HEK293 (cell line): ENCODE measurements around the gene WFDC12.

Experiments
- CTCF ChIA-PET: fragments of 350-600 bp; formaldehyde crosslinking; extraction: SDS; loops from one replicate; lab custom pipeline; 2021; ENCODE audit warnings: antibody characterized with exemption; lab: Yijun Ruan, JAX
- POLR2A ChIA-PET: fragments of 300-600 bp; formaldehyde crosslinking; extraction: SDS; loops from one replicate; lab custom pipeline; 2020; ENCODE audit warnings: antibody characterized with exemption, inconsistent platforms; lab: Yijun Ruan, JAX
- H3K27ac ChIP-seq: fragments of 200-500 bp; sonication (Bioruptor generic); 2 replicates; pipeline ENCODE4 v1.5.1; 2014; ENCODE audit warnings: low read depth, low read length, control low read depth, inconsistent platforms; ENCODE audit errors: extremely low read depth
- H3K36me3 ChIP-seq, 2 experiments: fragments of 200-500 bp in 1 of 2; sonication (Bioruptor generic) in 1 of 2; 1 replicate in 1 of 2; 2 replicates in 1 of 2; pipeline ENCODE4 v1.5.1; 2014 to 2017; ENCODE audit warnings: inconsistent platforms in 2 of 2, low read length in 2 of 2; ENCODE audit not compliant: control insufficient read depth in 2 of 2, insufficient read depth in 1 of 2
- H3K4me1 ChIP-seq: fragments of 200-500 bp; sonication (Bioruptor generic); 2 replicates; pipeline ENCODE4 v1.5.1; 2014; ENCODE audit warnings: mild to moderate bottlenecking, low read length, inconsistent platforms; ENCODE audit not compliant: control insufficient read depth, insufficient read depth
- H3K4me3 ChIP-seq: 2 replicates; pipeline ENCODE4 v1.5.1; 2011; ENCODE audit warnings: low read depth, mild to moderate bottlenecking, control low read depth, low read length, moderate library complexity
- H3K9me3 ChIP-seq: fragments of 200-500 bp; sonication (Bioruptor generic); 2 replicates; pipeline ENCODE4 v1.5.1; 2014; ENCODE audit warnings: low read depth, low read length, inconsistent platforms; ENCODE audit not compliant: control insufficient read depth, insufficient read depth
- YY1 ChIP-seq: fragments of 450-650 bp; formaldehyde crosslinking; IDR thresholded peaks from 2 replicates; pipeline ENCODE4 v1.5.1; 2018; ENCODE audit warnings: missing biosample characterization, missing genetic modification characterization
- ZFP69B ChIP-seq: fragments of 450-650 bp; formaldehyde crosslinking; IDR thresholded peaks from 2 replicates; pipeline ENCODE4 v1.5.1; 2016; ENCODE audit warnings: missing biosample characterization, missing genetic modification characterization
- ZNF174 ChIP-seq: fragments of 450-650 bp; formaldehyde crosslinking; IDR thresholded peaks from 2 replicates; pipeline ENCODE4 v1.5.0; 2017; ENCODE audit warnings: missing biosample characterization, mild to moderate bottlenecking, missing genetic modification characterization
- ZNF266 ChIP-seq: fragments of 450-650 bp; formaldehyde crosslinking; IDR thresholded peaks from 2 replicates; pipeline ENCODE4 v1.5.1; 2016; ENCODE audit warnings: missing biosample characterization, missing genetic modification characterization, low read depth
- ZNF48 ChIP-seq: fragments of 450-650 bp; formaldehyde crosslinking; IDR thresholded peaks from 2 replicates; pipeline ENCODE4 v1.5.1; 2016; ENCODE audit warnings: missing biosample characterization, missing genetic modification characterization
- ZNF529 ChIP-seq: fragments of 450-650 bp; formaldehyde crosslinking; IDR thresholded peaks from 2 replicates; pipeline ENCODE4 v1.5.1; 2017; ENCODE audit warnings: missing genetic modification characterization, missing biosample characterization; ENCODE audit not compliant: insufficient replicate concordance
- ZNF571 ChIP-seq: fragments of 450-650 bp; formaldehyde crosslinking; IDR thresholded peaks from 2 replicates; pipeline ENCODE4 v1.5.0; 2017; ENCODE audit warnings: missing biosample characterization, missing genetic modification characterization
- ZNF626 ChIP-seq: fragments of 450-650 bp; sonication (Bioruptor Pico); formaldehyde crosslinking; IDR thresholded peaks from 2 replicates; pipeline ENCODE4 v1.5.1; 2018; ENCODE audit warnings: missing biosample characterization, missing genetic modification characterization, inconsistent platforms
- ZNF776 ChIP-seq: fragments of 450-650 bp; formaldehyde crosslinking; IDR thresholded peaks from 2 replicates; pipeline ENCODE4 v1.5.0; 2017; ENCODE audit warnings: missing biosample characterization, missing genetic modification characterization, borderline replicate concordance
- TF ChIP-seq, protein P1 (sequence below): fragments of 450-650 bp; formaldehyde crosslinking; IDR thresholded peaks from 2 replicates; pipeline ENCODE4 v1.5.1; 2016; ENCODE audit warnings: missing biosample characterization, missing genetic modification characterization
- TF ChIP-seq, protein P2 (sequence below): fragments of 450-650 bp; formaldehyde crosslinking; IDR thresholded peaks from 2 replicates; pipeline ENCODE4 v1.5.1; 2016; ENCODE audit warnings: missing biosample characterization, missing genetic modification characterization
- TF ChIP-seq, protein P3 (sequence below): fragments of 450-650 bp; formaldehyde crosslinking; IDR thresholded peaks from 2 replicates; pipeline ENCODE4 v1.5.1; 2016; ENCODE audit warnings: missing biosample characterization, missing genetic modification characterization, borderline replicate concordance
- TF ChIP-seq, protein P4 (sequence below): fragments of 450-650 bp; IDR thresholded peaks from 2 replicates; pipeline ENCODE4 v1.5.1; 2018; ENCODE audit warnings: missing biosample characterization, missing genetic modification characterization
- TF ChIP-seq, protein P5 (sequence below): fragments of 450-650 bp; formaldehyde crosslinking; IDR thresholded peaks from 2 replicates; pipeline ENCODE4 v1.5.1; 2016; ENCODE audit warnings: missing biosample characterization, missing genetic modification characterization
- TF ChIP-seq, protein P6 (sequence below): fragments of 450-650 bp; formaldehyde crosslinking; IDR thresholded peaks from 2 replicates; pipeline ENCODE4 v1.5.1; 2016; ENCODE audit warnings: missing biosample characterization, missing genetic modification characterization
- TF ChIP-seq, protein P7 (sequence below): fragments of 450-650 bp; formaldehyde crosslinking; conservative IDR thresholded peaks from 2 replicates; pipeline ENCODE4 v1.5.1; 2016; ENCODE audit warnings: low read depth, missing biosample characterization, missing genetic modification characterization

Gene WFDC12, protein sequence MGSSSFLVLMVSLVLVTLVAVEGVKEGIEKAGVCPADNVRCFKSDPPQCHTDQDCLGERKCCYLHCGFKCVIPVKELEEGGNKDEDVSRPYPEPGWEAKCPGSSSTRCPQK

DNA sequence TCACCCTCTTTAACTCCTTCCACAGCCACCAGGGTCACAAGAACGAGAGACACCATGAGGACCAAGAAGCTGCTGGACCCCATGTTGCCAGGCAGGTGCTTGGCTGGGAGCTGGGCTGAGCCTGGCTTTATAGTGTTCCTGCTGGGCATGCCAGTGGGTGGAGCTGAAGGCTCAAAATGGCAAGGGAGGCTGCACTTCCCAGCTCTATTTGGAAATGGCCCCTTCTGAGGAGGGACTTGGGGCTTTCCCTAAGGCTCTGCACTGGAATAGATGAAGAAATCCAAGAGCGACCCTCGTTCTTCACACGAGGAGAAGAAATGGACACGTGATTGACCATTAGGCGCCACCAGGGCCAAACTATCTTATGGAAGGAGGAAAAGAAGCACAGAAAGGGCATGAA lies at the start of gene WFDC12:
WFDC12 (minus strand) TSS at position 101 of the 400 bp plus-strand sequence; CDS start at position 83, 18 bp downstream.
- POLR2A ChIA-PET, result no interaction called here
- Histone ChIP-seq H3K36me3 (no peaks in the 10 kb centered on the region), H3K4me1 (no peaks in the 10 kb centered on the region), H3K4me3 (no peak within 1 kb of the TSS), H3K27ac (no peak within 1 kb of the TSS), H3K9me3 (no peaks in the 10 kb centered on the region)
- CTCF ChIA-PET, result interaction anchor here (1.0 to 2.4 kb wide), 2 partner anchors 12 to 166 kb away, joined by 4 to 8 read pairs; no protein-coding TSS in a partner anchor
- no peak for TF ChIP-seq ZNF529 (tag by site-specific recombination)
- TF ChIP-seq ZNF571, result no peak
- TF ChIP-seq, protein P1, sequence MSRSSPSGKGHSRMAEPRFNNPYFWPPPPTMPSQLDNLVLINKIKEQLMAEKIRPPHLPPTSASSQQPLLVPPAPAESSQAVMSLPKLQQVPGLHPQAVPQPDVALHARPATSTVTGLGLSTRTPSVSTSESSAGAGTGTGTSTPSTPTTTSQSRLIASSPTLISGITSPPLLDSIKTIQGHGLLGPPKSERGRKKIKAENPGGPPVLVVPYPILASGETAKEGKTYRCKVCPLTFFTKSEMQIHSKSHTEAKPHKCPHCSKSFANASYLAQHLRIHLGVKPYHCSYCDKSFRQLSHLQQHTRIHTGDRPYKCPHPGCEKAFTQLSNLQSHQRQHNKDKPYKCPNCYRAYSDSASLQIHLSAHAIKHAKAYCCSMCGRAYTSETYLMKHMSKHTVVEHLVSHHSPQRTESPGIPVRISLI (tag by site-specific recombination), result no peak
- TF ChIP-seq, protein P2, sequence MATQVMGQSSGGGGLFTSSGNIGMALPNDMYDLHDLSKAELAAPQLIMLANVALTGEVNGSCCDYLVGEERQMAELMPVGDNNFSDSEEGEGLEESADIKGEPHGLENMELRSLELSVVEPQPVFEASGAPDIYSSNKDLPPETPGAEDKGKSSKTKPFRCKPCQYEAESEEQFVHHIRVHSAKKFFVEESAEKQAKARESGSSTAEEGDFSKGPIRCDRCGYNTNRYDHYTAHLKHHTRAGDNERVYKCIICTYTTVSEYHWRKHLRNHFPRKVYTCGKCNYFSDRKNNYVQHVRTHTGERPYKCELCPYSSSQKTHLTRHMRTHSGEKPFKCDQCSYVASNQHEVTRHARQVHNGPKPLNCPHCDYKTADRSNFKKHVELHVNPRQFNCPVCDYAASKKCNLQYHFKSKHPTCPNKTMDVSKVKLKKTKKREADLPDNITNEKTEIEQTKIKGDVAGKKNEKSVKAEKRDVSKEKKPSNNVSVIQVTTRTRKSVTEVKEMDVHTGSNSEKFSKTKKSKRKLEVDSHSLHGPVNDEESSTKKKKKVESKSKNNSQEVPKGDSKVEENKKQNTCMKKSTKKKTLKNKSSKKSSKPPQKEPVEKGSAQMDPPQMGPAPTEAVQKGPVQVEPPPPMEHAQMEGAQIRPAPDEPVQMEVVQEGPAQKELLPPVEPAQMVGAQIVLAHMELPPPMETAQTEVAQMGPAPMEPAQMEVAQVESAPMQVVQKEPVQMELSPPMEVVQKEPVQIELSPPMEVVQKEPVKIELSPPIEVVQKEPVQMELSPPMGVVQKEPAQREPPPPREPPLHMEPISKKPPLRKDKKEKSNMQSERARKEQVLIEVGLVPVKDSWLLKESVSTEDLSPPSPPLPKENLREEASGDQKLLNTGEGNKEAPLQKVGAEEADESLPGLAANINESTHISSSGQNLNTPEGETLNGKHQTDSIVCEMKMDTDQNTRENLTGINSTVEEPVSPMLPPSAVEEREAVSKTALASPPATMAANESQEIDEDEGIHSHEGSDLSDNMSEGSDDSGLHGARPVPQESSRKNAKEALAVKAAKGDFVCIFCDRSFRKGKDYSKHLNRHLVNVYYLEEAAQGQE (tag by site-specific recombination), result no peak
- TF ChIP-seq, protein P3, sequence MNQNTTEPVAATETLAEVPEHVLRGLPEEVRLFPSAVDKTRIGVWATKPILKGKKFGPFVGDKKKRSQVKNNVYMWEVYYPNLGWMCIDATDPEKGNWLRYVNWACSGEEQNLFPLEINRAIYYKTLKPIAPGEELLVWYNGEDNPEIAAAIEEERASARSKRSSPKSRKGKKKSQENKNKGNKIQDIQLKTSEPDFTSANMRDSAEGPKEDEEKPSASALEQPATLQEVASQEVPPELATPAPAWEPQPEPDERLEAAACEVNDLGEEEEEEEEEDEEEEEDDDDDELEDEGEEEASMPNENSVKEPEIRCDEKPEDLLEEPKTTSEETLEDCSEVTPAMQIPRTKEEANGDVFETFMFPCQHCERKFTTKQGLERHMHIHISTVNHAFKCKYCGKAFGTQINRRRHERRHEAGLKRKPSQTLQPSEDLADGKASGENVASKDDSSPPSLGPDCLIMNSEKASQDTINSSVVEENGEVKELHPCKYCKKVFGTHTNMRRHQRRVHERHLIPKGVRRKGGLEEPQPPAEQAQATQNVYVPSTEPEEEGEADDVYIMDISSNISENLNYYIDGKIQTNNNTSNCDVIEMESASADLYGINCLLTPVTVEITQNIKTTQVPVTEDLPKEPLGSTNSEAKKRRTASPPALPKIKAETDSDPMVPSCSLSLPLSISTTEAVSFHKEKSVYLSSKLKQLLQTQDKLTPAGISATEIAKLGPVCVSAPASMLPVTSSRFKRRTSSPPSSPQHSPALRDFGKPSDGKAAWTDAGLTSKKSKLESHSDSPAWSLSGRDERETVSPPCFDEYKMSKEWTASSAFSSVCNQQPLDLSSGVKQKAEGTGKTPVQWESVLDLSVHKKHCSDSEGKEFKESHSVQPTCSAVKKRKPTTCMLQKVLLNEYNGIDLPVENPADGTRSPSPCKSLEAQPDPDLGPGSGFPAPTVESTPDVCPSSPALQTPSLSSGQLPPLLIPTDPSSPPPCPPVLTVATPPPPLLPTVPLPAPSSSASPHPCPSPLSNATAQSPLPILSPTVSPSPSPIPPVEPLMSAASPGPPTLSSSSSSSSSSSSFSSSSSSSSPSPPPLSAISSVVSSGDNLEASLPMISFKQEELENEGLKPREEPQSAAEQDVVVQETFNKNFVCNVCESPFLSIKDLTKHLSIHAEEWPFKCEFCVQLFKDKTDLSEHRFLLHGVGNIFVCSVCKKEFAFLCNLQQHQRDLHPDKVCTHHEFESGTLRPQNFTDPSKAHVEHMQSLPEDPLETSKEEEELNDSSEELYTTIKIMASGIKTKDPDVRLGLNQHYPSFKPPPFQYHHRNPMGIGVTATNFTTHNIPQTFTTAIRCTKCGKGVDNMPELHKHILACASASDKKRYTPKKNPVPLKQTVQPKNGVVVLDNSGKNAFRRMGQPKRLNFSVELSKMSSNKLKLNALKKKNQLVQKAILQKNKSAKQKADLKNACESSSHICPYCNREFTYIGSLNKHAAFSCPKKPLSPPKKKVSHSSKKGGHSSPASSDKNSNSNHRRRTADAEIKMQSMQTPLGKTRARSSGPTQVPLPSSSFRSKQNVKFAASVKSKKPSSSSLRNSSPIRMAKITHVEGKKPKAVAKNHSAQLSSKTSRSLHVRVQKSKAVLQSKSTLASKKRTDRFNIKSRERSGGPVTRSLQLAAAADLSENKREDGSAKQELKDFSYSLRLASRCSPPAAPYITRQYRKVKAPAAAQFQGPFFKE (tag by site-specific recombination), result no peak
- no peak for TF ChIP-seq ZNF626 (tag by site-specific recombination)
- TF ChIP-seq, protein P4, sequence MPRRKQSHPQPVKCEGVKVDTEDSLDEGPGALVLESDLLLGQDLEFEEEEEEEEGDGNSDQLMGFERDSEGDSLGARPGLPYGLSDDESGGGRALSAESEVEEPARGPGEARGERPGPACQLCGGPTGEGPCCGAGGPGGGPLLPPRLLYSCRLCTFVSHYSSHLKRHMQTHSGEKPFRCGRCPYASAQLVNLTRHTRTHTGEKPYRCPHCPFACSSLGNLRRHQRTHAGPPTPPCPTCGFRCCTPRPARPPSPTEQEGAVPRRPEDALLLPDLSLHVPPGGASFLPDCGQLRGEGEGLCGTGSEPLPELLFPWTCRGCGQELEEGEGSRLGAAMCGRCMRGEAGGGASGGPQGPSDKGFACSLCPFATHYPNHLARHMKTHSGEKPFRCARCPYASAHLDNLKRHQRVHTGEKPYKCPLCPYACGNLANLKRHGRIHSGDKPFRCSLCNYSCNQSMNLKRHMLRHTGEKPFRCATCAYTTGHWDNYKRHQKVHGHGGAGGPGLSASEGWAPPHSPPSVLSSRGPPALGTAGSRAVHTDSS (tag by site-specific recombination), result no peak
- TF ChIP-seq, protein P5, sequence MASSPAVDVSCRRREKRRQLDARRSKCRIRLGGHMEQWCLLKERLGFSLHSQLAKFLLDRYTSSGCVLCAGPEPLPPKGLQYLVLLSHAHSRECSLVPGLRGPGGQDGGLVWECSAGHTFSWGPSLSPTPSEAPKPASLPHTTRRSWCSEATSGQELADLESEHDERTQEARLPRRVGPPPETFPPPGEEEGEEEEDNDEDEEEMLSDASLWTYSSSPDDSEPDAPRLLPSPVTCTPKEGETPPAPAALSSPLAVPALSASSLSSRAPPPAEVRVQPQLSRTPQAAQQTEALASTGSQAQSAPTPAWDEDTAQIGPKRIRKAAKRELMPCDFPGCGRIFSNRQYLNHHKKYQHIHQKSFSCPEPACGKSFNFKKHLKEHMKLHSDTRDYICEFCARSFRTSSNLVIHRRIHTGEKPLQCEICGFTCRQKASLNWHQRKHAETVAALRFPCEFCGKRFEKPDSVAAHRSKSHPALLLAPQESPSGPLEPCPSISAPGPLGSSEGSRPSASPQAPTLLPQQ (tag by site-specific recombination), result no peak
- no peak for TF ChIP-seq YY1 (tag by site-specific recombination)
- no peak for TF ChIP-seq ZNF776 (tag by site-specific recombination)
- TF ChIP-seq ZNF174 (tag by site-specific recombination), result no peak
- TF ChIP-seq ZFP69B (tag by site-specific recombination), result no peak
- TF ChIP-seq ZNF48 (tag by site-specific recombination), result no peak
- no peak for TF ChIP-seq ZNF266
- TF ChIP-seq, protein P6, sequence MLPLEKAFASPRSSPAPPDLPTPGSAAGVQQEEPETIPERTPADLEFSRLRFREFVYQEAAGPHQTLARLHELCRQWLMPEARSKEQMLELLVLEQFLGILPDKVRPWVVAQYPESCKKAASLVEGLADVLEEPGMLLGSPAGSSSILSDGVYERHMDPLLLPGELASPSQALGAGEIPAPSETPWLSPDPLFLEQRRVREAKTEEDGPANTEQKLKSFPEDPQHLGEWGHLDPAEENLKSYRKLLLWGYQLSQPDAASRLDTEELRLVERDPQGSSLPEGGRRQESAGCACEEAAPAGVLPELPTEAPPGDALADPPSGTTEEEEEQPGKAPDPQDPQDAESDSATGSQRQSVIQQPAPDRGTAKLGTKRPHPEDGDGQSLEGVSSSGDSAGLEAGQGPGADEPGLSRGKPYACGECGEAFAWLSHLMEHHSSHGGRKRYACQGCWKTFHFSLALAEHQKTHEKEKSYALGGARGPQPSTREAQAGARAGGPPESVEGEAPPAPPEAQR (tag by site-specific recombination), result no peak
- TF ChIP-seq, protein P7, sequence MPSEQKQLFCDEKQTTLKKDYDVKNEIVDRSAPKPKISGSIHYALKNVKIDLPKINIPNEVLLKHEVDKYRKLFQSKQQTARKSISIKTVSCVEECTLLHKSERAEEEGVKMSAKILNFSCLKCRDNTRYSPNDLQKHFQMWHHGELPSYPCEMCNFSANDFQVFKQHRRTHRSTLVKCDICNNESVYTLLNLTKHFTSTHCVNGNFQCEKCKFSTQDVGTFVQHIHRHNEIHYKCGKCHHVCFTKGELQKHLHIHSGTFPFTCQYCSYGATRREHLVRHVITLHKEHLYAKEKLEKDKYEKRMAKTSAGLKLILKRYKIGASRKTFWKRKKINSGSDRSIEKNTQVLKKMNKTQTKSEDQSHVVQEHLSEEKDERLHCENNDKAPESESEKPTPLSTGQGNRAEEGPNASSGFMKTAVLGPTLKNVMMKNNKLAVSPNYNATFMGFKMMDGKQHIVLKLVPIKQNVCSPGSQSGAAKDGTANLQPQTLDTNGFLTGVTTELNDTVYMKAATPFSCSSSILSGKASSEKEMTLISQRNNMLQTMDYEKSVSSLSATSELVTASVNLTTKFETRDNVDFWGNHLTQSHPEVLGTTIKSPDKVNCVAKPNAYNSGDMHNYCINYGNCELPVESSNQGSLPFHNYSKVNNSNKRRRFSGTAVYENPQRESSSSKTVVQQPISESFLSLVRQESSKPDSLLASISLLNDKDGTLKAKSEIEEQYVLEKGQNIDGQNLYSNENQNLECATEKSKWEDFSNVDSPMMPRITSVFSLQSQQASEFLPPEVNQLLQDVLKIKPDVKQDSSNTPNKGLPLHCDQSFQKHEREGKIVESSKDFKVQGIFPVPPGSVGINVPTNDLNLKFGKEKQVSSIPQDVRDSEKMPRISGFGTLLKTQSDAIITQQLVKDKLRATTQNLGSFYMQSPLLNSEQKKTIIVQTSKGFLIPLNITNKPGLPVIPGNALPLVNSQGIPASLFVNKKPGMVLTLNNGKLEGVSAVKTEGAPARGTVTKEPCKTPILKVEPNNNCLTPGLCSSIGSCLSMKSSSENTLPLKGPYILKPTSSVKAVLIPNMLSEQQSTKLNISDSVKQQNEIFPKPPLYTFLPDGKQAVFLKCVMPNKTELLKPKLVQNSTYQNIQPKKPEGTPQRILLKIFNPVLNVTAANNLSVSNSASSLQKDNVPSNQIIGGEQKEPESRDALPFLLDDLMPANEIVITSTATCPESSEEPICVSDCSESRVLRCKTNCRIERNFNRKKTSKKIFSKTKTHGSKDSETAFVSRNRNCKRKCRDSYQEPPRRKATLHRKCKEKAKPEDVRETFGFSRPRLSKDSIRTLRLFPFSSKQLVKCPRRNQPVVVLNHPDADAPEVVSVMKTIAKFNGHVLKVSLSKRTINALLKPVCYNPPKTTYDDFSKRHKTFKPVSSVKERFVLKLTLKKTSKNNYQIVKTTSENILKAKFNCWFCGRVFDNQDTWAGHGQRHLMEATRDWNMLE (tag by site-specific recombination), result no peak
